Measurements from ENCODE around the gene IQCF2. TPM values are rescaled to one million over a fixed set of nuclear protein-coding genes. Genes with fewer than 3 reads are reported as not detected.
"Not testable (repeated sequence)": the region's sequence is repeated elsewhere in the genome, so short reads cannot be mapped to it uniquely, and the experiment has no call there.

IQCF2 gene
- total RNA-seq, 2 experiments from 2014 or later: not detected

DNA sequence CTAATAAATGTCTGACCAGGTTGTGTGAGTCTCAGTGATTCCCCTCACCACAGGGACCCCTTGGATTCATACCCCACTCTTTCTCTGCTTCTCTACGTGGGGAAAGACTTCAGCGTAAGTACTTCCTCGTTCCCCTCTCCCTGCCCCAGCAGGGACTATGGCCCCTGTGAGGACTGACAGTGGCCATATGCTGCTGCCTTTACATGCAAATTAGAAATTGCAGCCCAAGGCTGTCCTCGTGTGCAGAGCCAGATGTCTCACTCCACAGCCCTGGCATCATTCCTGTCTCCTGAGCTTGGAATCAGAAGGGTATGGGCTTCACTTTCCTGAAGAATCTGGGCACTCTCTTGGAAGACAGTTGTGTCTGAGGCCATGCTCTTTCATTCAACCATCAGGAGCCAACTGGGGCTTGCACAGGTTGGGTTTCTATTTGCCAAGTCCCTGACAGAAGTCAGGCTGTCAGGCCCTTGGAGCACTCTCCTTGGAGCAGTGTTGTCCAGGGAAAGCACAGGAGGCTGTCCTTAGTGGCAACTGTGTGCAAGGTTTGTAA is 30.5 kb upstream of the IQCF2 start:
- Mint-ChIP-seq H3K27me3 (peaks cover 9% of the 10 kb centered on the region), H3K4me3 (no peak overlapping the region), H3K27ac (no peak overlapping the region), H3K36me3 (ENCODE audit: low read depth) (peaks cover 2% of the 10 kb centered on the region), H3K9me3 (peaks cover 12% of the 10 kb centered on the region), H3K4me1 (ENCODE audit: low read depth) (no peaks in the 10 kb centered on the region)
- ChIA-PET CTCF (no interaction called here), POLR2A (no interaction called here)
- TF ChIP-seq CTCF (IDR thresholded peaks at IDR 0.05): no peak
- intact Hi-C loops (cut with micrococcal nuclease): no loop called here
- ATAC-seq: no peak
- no peak for DNase-seq

DNA sequence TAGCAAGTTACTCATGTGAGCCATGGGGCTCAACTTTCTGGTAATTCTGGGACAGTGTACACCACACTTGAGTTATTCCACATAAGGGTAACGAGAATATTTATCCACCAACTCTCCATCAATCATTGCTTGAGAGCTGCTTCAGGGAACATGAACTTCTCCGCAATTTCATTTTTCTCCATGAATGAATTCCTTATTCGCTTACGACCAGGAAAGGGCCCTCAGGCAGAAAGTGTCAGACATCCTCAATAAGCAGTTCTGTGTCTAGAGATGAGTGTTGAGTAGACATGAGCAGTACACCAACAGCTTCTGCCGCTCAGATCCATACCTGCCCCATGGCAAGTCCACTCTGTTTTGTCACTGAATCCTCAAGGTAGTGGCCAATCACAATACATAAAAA is 24.8 kb upstream of the IQCF2 start:
- no peak for TF ChIP-seq CTCF (IDR thresholded peaks at IDR 0.05)
- Mint-ChIP-seq H3K27ac (no peak overlapping the region), H3K4me3 (no peak overlapping the region), H3K36me3 (ENCODE audit: low read depth) (no peaks in the 10 kb centered on the region), H3K9me3 (no peaks in the 10 kb centered on the region), H3K27me3 (peaks cover 14% of the 10 kb centered on the region), H3K4me1 (ENCODE audit: low read depth) (no peaks in the 10 kb centered on the region)
- DNase-seq (no peak), ATAC-seq (no peak)
- ChIA-PET CTCF (interaction anchor here (2.2 kb wide), 1 partner anchor 17 kb away, joined by 10 read pairs; no protein-coding TSS in a partner anchor), POLR2A (interaction anchor here (1.0 kb wide), 1 partner anchor 101 kb away, joined by 3 read pairs; no protein-coding TSS in a partner anchor)
- intact Hi-C loops (cut with micrococcal nuclease): no loop called here

- no peak overlapping the region for H3K4me3 Mint-ChIP-seq
- H3K27me3 Mint-ChIP-seq: peaks cover 24% of the 10 kb centered on the region
- TF ChIP-seq CTCF (IDR thresholded peaks at IDR 0.05): no peak
- H3K36me3 Mint-ChIP-seq (ENCODE audit: low read depth): no peaks in the 10 kb centered on the region
- intact Hi-C loops (cut with micrococcal nuclease): no loop called here
- DNase-seq (no peak), ATAC-seq (no peak)
- CTCF ChIA-PET: no interaction called here
- H3K4me1 Mint-ChIP-seq (ENCODE audit: low read depth): no peaks in the 10 kb centered on the region
- POLR2A ChIA-PET: no interaction called here
- H3K27ac Mint-ChIP-seq: no peak overlapping the region
- H3K9me3 Mint-ChIP-seq: peaks cover 14% of the 10 kb centered on the region
Observed at GRCh38 chr3:51845129-51845528, 16.3 kb upstream of the IQCF2 start.

DNA sequence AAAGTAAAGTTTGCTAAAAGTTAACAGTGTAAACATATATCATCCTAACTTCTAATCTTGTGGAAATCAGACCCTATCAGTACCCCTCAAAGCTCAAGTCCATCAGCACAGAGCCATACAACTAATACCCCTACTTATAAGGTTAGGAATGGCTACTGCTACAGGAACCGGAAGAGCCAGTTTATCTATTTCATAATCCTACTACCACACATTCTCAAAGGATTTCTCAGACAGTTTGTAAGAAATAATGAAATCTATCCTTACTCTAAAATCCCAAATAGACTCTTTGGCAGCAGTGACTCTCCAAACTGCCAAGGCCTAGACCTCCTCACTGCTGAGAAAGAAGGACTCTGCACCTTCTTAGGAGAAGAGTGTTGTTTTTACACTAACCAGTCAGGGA is 6.0 kb upstream of the IQCF2 start:
- H3K4me3 Mint-ChIP-seq; intact Hi-C loops (cut with micrococcal nuclease); DNase-seq; ATAC-seq; H3K9me3 Mint-ChIP-seq; H3K36me3 Mint-ChIP-seq (ENCODE audit: low read depth); H3K4me1 Mint-ChIP-seq (ENCODE audit: low read depth); H3K27ac Mint-ChIP-seq: not testable (repeated sequence)
- ChIA-PET CTCF (interaction anchor here (1.3 kb wide), 1 partner anchor 154 kb away, joined by 3 read pairs; no protein-coding TSS in a partner anchor), POLR2A (interaction anchor here (0.6 kb wide), 1 partner anchor 251 kb away, joined by 3 read pairs; no protein-coding TSS in a partner anchor)
- peaks cover 11% of the 10 kb centered on the region for H3K27me3 Mint-ChIP-seq

DNA sequence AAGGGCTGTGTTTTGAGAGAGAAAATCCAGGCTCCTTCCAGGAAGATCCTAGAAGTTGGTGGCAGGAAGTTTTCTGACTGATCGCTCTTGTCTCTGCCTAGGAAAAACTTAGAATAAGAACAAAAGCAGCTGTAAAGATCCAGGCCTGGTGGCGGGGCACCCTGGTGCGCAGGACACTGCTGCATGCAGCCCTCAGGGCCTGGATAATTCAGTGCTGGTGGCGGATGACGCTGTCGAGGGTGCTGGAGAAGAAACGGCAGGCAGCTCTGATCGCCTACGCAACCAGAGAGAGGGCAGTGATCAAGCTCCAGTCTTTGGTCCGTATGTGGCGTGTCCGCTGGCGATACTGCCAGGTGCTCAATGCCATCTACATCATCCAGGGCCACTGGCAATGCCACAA is 1.5 kb downstream of the IQCF2 start:
- H3K4me3 Mint-ChIP-seq: no peak overlapping the region
- no peak for ATAC-seq
- no peak for TF ChIP-seq CTCF (IDR thresholded peaks at IDR 0.05)

DNA sequence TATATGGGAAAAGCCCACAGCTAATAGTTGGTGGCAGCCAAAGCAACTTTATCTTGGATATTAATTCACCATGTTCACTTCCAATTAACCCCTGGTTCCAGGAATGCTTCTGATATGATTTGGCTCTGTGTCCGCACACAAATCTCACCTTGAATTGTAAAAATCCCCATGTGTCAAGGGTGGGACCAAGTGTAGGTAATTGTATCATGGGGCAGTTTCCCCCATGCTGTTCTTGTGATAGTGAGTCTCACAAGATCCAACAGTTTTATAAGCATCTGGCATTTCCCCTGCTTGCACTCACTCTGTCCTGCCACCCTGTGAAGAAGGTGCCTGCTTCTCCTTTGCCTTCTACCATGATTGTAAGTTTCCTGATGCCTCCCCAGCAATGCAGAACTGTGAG is 7.5 kb downstream of the IQCF2 start:
- H3K27ac Mint-ChIP-seq; intact Hi-C loops (cut with micrococcal nuclease); H3K4me3 Mint-ChIP-seq; CTCF ChIA-PET; ATAC-seq; H3K9me3 Mint-ChIP-seq; POLR2A ChIA-PET; DNase-seq; H3K36me3 Mint-ChIP-seq (ENCODE audit: low read depth); H3K4me1 Mint-ChIP-seq (ENCODE audit: low read depth): not testable (repeated sequence)
- H3K27me3 Mint-ChIP-seq: peaks cover 14% of the 10 kb centered on the region

More for the DNA sequence above, 1.5 kb downstream of the IQCF2 start:
- Mint-ChIP-seq H3K9me3 (no peaks in the 10 kb centered on the region), H3K4me1 (ENCODE audit: low read depth) (no peaks in the 10 kb centered on the region), H3K36me3 (ENCODE audit: low read depth) (no peaks in the 10 kb centered on the region), H3K27me3 (peaks cover 7% of the 10 kb centered on the region), H3K27ac (no peak overlapping the region)
- ChIA-PET POLR2A (no interaction called here), CTCF (no interaction called here)
- intact Hi-C loops (cut with micrococcal nuclease): no loop called here
- DNase-seq: no peak
